HepG2 (cell line): Measurements from ENCODE around the gene FAM219B. TPM values are rescaled to one million over a fixed set of nuclear protein-coding genes. Genes with fewer than 3 reads are reported as not detected.
"Not testable (repeated sequence)": the region's sequence is repeated elsewhere in the genome, so short reads cannot be mapped to it uniquely, and the experiment has no call there.

ENCODE experiments used
- ATAC-seq: fragments of 200-7000 bp; cut with Tn5 transposase; 3 replicates; pipeline ENCODE4 v1.9.1; 2020; ENCODE audit warnings: mild to moderate bottlenecking, moderate library complexity
- BruUV-seq: library from RNA; stranded (reverse); fragments of 400-500 nt; replicated peaks from 2 replicates; lab custom pipeline; 2021; lab: Mats Ljungman, UMichigan
- CTCF ChIA-PET: fragments of 300-600 bp; formaldehyde crosslinking; extraction: SDS; loops from one replicate; lab custom pipeline; 2021; ENCODE audit warnings: low total read pairs, inconsistent platforms, low intra/inter-chr PET ratio; lab: Yijun Ruan, JAX
- POLR2A ChIA-PET: fragments of 350-600 bp; sonication (Branson Sonifier 250); formaldehyde crosslinking; loops from one replicate; lab custom pipeline; 2020; ENCODE audit warnings: antibody characterized with exemption, inconsistent platforms; lab: Yijun Ruan, JAX
- DNase-seq: peaks from one replicate; pipeline ENCODE4 v3.0.0-alpha.2; 2015; ENCODE audit warnings: low spot score
- FAIRE-seq: peaks from 3 replicates; lab custom pipeline; 2011; peaks lifted over from hg19 to GRCh38; lab: Jason Lieb, UNC
- H2AFZ ChIP-seq: one replicate; pipeline ENCODE4 v1.6.1; 2011; ENCODE audit warnings: low read length, inconsistent platforms
- H3K27ac ChIP-seq: fragments of 300-600 bp; 3 replicates; pipeline ENCODE4 v1.8.0; 2011; ENCODE audit warnings: mixed run types, mild to moderate bottlenecking, mixed read lengths, low read length, inconsistent platforms; ENCODE audit not compliant: insufficient read depth; ENCODE audit errors: extremely low read length
- H3K27me3 ChIP-seq, 2 experiments: fragments of 200-600 bp in 1 of 2; 2 replicates in 1 of 2; 3 replicates in 1 of 2; pipeline versions ENCODE4 v1.6.0 to v1.8.0; 2011; ENCODE audit warnings: low read length in 2 of 2, mild to moderate bottlenecking in 2 of 2, moderate library complexity in 2 of 2, inconsistent platforms in 1 of 2; ENCODE audit not compliant: insufficient read depth in 2 of 2, control insufficient read depth in 1 of 2
- H3K36me3 ChIP-seq, 2 experiments: fragments of 200-600 bp in 1 of 2; replicated peaks in 1 of 2; 2 replicates in 1 of 2; 3 replicates in 1 of 2; pipeline versions ENCODE4 v1.5.1 to v1.8.0; 2011; ENCODE audit warnings: low read length in 2 of 2, inconsistent platforms in 1 of 2; ENCODE audit not compliant: insufficient read depth in 2 of 2, control insufficient read depth in 1 of 2
- H3K4me1 ChIP-seq: 2 replicates; pipeline ENCODE4 v1.5.1; 2012; ENCODE audit warnings: low read length, inconsistent platforms; ENCODE audit not compliant: insufficient read depth
- H3K4me2 ChIP-seq: 2 replicates; pipeline ENCODE4 v1.6.0; 2011; ENCODE audit warnings: low read depth, low read length, inconsistent platforms
- H3K4me3 ChIP-seq, 3 experiments: fragments of 200-600 bp in 1 of 3; sonication (generic), shearing (Covaris generic) in 1 of 3; replicated peaks in 1 of 3; 2 replicates each; pipeline ENCODE4 v1.5.1; 2011 to 2016; ENCODE audit warnings: low read length in 3 of 3, inconsistent platforms in 2 of 3, low read depth in 2 of 3, mild to moderate bottlenecking in 2 of 3, control low read depth in 1 of 3, mixed read lengths in 1 of 3; ENCODE audit not compliant: insufficient read depth in 1 of 3
- H3K79me2 ChIP-seq: one replicate; pipeline ENCODE4 v1.6.1; 2011; ENCODE audit warnings: low read length, inconsistent platforms; ENCODE audit not compliant: insufficient read depth
- H3K9ac ChIP-seq: 2 replicates; pipeline ENCODE4 v1.6.0; 2011; ENCODE audit warnings: mild to moderate bottlenecking, low read depth, low read length, inconsistent platforms; ENCODE audit not compliant: insufficient read depth
- H3K9me3 ChIP-seq: 2 replicates; pipeline ENCODE4 v1.5.1; 2012; ENCODE audit warnings: mild to moderate bottlenecking, low read length
- H4K20me1 ChIP-seq: 2 replicates; pipeline ENCODE4 v1.6.0; 2011; ENCODE audit warnings: inconsistent platforms, mild to moderate bottlenecking, low read length, moderate library complexity; ENCODE audit not compliant: insufficient read depth
- NR2F6 ChIP-seq, 2 experiments: IDR thresholded peaks; 2 replicates each; pipeline ENCODE4 v1.6.1; 2016; ENCODE audit warnings: antibody characterized with exemption in 1 of 2, mild to moderate bottlenecking in 1 of 2
- ZNF770 ChIP-seq: sonication (generic); formaldehyde crosslinking; IDR thresholded peaks from 2 replicates; pipeline ENCODE4 v1.5.0; 2020; ENCODE audit warnings: mild to moderate bottlenecking, missing genetic modification reagents
- WGBS: methylation state at CpG from one replicate; pipeline ENCODE4 v1.1.6; 2017; ENCODE audit warnings: low lambda C conversion rate; 5-methylcytosine and 5-hydroxymethylcytosine counted together
- in situ Hi-C: cut with HindIII; loops from 2 replicates; pipeline ENCODE4 v1.10.0; 2017; ENCODE audit warnings: low pct_unique_long_range_greater_than_20kb; ENCODE audit not compliant: extremely low pct_ligation_motif_present
- intact Hi-C: fragments of 100-400 bp; cut with micrococcal nuclease; formaldehyde crosslinking; loops from one replicate; pipeline ENCODE4 v1.10.0; 2022; ENCODE audit not compliant: unreplicated experiment
- polyA plus RNA-seq, 8 experiments: library from polyadenylated mRNA; depleted of rRNA in 3 of 8; stranded (reverse) in 7 of 8; unstranded in 1 of 8; fragments of >200 nt; fragmentation: Illumina TruSeq in 4 of 8; extraction: Trizol in 4 of 8; gene quantifications; 2 replicates each; pipeline versions ENCODE4 v1.2.1 to v1.2.3, GENCODE V29; 2011 to 2016; ENCODE audit warnings: low read depth in 4 of 8, missing spikeins in 1 of 8, mixed read lengths in 1 of 8; ENCODE audit not compliant: insufficient read depth in 1 of 8
- total RNA-seq, 5 experiments: library from RNA; depleted of rRNA; stranded (reverse); fragments of >200 nt; fragmentation: Illumina TruSeq; extraction: Trizol; gene quantifications; 2 replicates each; pipeline ENCODE4 v1.2.3, GENCODE V29; 2016; ENCODE audit warnings: low read depth in 1 of 5
- TF ChIP-seq, protein P1 (sequence below): sonication (generic); formaldehyde crosslinking; IDR thresholded peaks from 2 replicates; pipeline ENCODE4 v1.5.0; 2020; ENCODE audit warnings: mild to moderate bottlenecking, missing genetic modification reagents, moderate library complexity

FAM219B gene
- total and polyA plus RNA-seq, 2 of the 13 experiments (the other 11 are each of a cell fraction or from before 2014, with no cell fraction given) = 36.6 to 50.2 TPM

GRCh38 chr15:74935193-74935592, 28.5 kb upstream of the FAM219B start:
- 82% methylated on average over 3 of the region's 3 CpGs for WGBS
- FAIRE-seq; H3K9me3 ChIP-seq; CTCF ChIA-PET; ATAC-seq; intact Hi-C loops; H3K27me3 ChIP-seq; H3K9ac ChIP-seq; H2AFZ ChIP-seq; H3K36me3 ChIP-seq; BruUV-seq; H3K4me3 ChIP-seq; in situ Hi-C loops; H3K27ac ChIP-seq; TF ChIP-seq NR2F6 (IDR thresholded peaks at IDR 0.05): not testable (repeated sequence)
- Histone ChIP-seq H3K4me1 (peaks cover 53% of the 10 kb centered on the region), H3K79me2 (peaks cover 51% of the 10 kb centered on the region), H4K20me1 (peaks cover 15% of the 10 kb centered on the region), H3K4me2 (peak overlapping the region; percentile 27; the same call in 1 of the 2 replicates)
- TF ChIP-seq, protein P1, sequence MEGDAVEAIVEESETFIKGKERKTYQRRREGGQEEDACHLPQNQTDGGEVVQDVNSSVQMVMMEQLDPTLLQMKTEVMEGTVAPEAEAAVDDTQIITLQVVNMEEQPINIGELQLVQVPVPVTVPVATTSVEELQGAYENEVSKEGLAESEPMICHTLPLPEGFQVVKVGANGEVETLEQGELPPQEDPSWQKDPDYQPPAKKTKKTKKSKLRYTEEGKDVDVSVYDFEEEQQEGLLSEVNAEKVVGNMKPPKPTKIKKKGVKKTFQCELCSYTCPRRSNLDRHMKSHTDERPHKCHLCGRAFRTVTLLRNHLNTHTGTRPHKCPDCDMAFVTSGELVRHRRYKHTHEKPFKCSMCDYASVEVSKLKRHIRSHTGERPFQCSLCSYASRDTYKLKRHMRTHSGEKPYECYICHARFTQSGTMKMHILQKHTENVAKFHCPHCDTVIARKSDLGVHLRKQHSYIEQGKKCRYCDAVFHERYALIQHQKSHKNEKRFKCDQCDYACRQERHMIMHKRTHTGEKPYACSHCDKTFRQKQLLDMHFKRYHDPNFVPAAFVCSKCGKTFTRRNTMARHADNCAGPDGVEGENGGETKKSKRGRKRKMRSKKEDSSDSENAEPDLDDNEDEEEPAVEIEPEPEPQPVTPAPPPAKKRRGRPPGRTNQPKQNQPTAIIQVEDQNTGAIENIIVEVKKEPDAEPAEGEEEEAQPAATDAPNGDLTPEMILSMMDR (CRISPR knock-in tag) = peak; percentile 51
- TF ChIP-seq ZNF770 (CRISPR knock-in tag) (peak; percentile 74; the same call in 1 of the 2 replicates), NR2F6 (CRISPR knock-in tag; IDR thresholded peaks at IDR 0.05) (peak; percentile 37; the same call in 1 of the 2 replicates)
- peak; percentile 31 for DNase-seq
- POLR2A ChIA-PET = interaction anchor here (0.6 to 1.5 kb wide), 2 partner anchors 34 to 70 kb away, joined by 3 to 4 read pairs; no protein-coding TSS in a partner anchor
